ENCODE data around the gene HLA-A.

Gene HLA-A

GRCh38 chr6:29965563-29965872 lies 23.2 kb downstream of the HLA-A start:
- ChIA-PET CTCF (no interaction called here), POLR2A (interaction anchor here (1.8 kb wide), 1 partner anchor 10 kb away, joined by 7 read pairs; no protein-coding TSS in a partner anchor)
- no peak for DNase-seq (ENCODE audit: extremely low spot score)
- no peak for TF ChIP-seq FOXK2 (IDR thresholded peaks at IDR 0.05)
- no peak for TF ChIP-seq LEF1 (IDR thresholded peaks at IDR 0.05; ENCODE audit: borderline replicate concordance)
- TF ChIP-seq ARNT (IDR thresholded peaks at IDR 0.05): no peak
- TF ChIP-seq ELF4 (IDR thresholded peaks at IDR 0.05): no peak
- TF ChIP-seq, protein P1, sequence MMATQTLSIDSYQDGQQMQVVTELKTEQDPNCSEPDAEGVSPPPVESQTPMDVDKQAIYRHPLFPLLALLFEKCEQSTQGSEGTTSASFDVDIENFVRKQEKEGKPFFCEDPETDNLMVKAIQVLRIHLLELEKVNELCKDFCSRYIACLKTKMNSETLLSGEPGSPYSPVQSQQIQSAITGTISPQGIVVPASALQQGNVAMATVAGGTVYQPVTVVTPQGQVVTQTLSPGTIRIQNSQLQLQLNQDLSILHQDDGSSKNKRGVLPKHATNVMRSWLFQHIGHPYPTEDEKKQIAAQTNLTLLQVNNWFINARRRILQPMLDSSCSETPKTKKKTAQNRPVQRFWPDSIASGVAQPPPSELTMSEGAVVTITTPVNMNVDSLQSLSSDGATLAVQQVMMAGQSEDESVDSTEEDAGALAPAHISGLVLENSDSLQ (IDR thresholded peaks at IDR 0.05): no peak
- TF ChIP-seq HDGF (IDR thresholded peaks at IDR 0.05; ENCODE audit: borderline replicate concordance): no peak
- TF ChIP-seq FOXA1 (IDR thresholded peaks at IDR 0.05): no peak
- TF ChIP-seq FOXM1 (IDR thresholded peaks at IDR 0.05; ENCODE audit: borderline replicate concordance): no peak
- TF ChIP-seq SP1 (IDR thresholded peaks at IDR 0.05): no peak
- TF ChIP-seq TARDBP (IDR thresholded peaks at IDR 0.05): no peak
- TF ChIP-seq SUZ12 (IDR thresholded peaks at IDR 0.05): no peak
- TF ChIP-seq ZNF384 (IDR thresholded peaks at IDR 0.05): no peak
- TF ChIP-seq CTBP1 (IDR thresholded peaks at IDR 0.05; ENCODE audit: borderline replicate concordance): no peak
- no peak for TF ChIP-seq BHLHE40 (IDR thresholded peaks at IDR 0.05; ENCODE audit: borderline replicate concordance)
- TF ChIP-seq NFRKB (IDR thresholded peaks at IDR 0.05): no peak
- TF ChIP-seq L3MBTL2 (conservative IDR thresholded peaks at IDR 0.05): no peak

GRCh38 chr6:29965873-29966601 lies 23.7 kb downstream of the HLA-A start:
- TF ChIP-seq NFRKB (IDR thresholded peaks at IDR 0.05): no peak
- TF ChIP-seq CTBP1 (IDR thresholded peaks at IDR 0.05; ENCODE audit: borderline replicate concordance): no peak
- TF ChIP-seq FOXA1 (IDR thresholded peaks at IDR 0.05): no peak
- no peak for TF ChIP-seq ARNT (IDR thresholded peaks at IDR 0.05)
- no peak for TF ChIP-seq SP1 (IDR thresholded peaks at IDR 0.05)
- TF ChIP-seq, protein P1 (IDR thresholded peaks at IDR 0.05): no peak
- no peak for TF ChIP-seq BHLHE40 (IDR thresholded peaks at IDR 0.05; ENCODE audit: borderline replicate concordance)
- TF ChIP-seq L3MBTL2 (conservative IDR thresholded peaks at IDR 0.05): no peak
- TF ChIP-seq FOXM1 (IDR thresholded peaks at IDR 0.05; ENCODE audit: borderline replicate concordance): no peak
- no peak for TF ChIP-seq LEF1 (IDR thresholded peaks at IDR 0.05; ENCODE audit: borderline replicate concordance)
- no peak for TF ChIP-seq FOXK2 (IDR thresholded peaks at IDR 0.05)

GRCh38 chr6:29967379-29968010 lies 25.2 kb downstream of the HLA-A start:
- CTCF ChIA-PET: interaction anchor here (0.6 to 1.3 kb wide), 3 partner anchors 8 to 120 kb away, joined by 3 read pairs; no protein-coding TSS in a partner anchor
- POLR2A ChIA-PET: interaction anchor here (1.0 kb wide), 1 partner anchor 94 kb away, joined by 3 read pairs; the partner anchor contains the start of gene POLR1H
- TF ChIP-seq FOXM1 (IDR thresholded peaks at IDR 0.05; ENCODE audit: borderline replicate concordance) (no peak), NFRKB (IDR thresholded peaks at IDR 0.05) (no peak), LEF1 (IDR thresholded peaks at IDR 0.05; ENCODE audit: borderline replicate concordance) (no peak), BHLHE40 (IDR thresholded peaks at IDR 0.05; ENCODE audit: borderline replicate concordance) (no peak), L3MBTL2 (conservative IDR thresholded peaks at IDR 0.05) (no peak), ARNT (IDR thresholded peaks at IDR 0.05) (no peak), HDGF (IDR thresholded peaks at IDR 0.05; ENCODE audit: borderline replicate concordance) (no peak), SUZ12 (IDR thresholded peaks at IDR 0.05) (no peak), ELF4 (IDR thresholded peaks at IDR 0.05) (no peak), SP1 (IDR thresholded peaks at IDR 0.05) (no peak), CTBP1 (IDR thresholded peaks at IDR 0.05; ENCODE audit: borderline replicate concordance) (no peak), FOXK2 (IDR thresholded peaks at IDR 0.05) (no peak), ZNF384 (IDR thresholded peaks at IDR 0.05) (no peak), FOXA1 (IDR thresholded peaks at IDR 0.05) (no peak), TARDBP (IDR thresholded peaks at IDR 0.05) (no peak)
- TF ChIP-seq, protein P1 (IDR thresholded peaks at IDR 0.05): no peak
- DNase-seq (ENCODE audit: extremely low spot score): no peak

More at GRCh38 chr6:29965873-29966601, 23.7 kb downstream of the HLA-A start:
- CTCF ChIA-PET: no interaction called here
- DNase-seq (ENCODE audit: extremely low spot score): no peak
- POLR2A ChIA-PET: interaction anchor here (1.8 kb wide), 1 partner anchor 10 kb away, joined by 7 read pairs; no protein-coding TSS in a partner anchor

- CTCF ChIA-PET: interaction anchor here (0.6 to 1.3 kb wide), 2 partner anchors 8 to 18 kb away, joined by 3 read pairs; no protein-coding TSS in a partner anchor
- no peak for DNase-seq (ENCODE audit: extremely low spot score)
- TF ChIP-seq ELF4 (IDR thresholded peaks at IDR 0.05): no peak
- POLR2A ChIA-PET: no interaction called here
These were observed 25.8 kb downstream of the HLA-A start for GRCh38 chr6:29968130-29968529.

DNA sequence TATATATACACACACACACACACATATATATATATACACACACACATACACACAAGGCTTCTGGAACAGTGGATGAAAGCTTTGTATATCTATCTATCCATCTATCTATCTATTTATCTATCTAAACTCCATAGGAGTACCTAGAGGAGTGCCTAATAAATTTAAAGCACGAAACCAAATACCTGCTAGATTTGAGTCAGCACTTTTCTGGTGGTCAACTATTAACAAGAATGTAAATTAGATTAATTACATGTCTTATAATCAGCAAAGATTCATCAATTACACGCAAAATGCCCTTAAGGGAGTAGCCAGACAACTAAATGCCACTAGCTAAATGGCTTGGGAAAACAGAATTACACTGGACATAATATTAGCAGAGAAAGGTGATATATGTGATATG lies 26.6 kb downstream of the HLA-A start:
- TF ChIP-seq TARDBP (IDR thresholded peaks at IDR 0.05): no peak
- TF ChIP-seq BHLHE40 (IDR thresholded peaks at IDR 0.05; ENCODE audit: borderline replicate concordance): no peak
- TF ChIP-seq SP1 (IDR thresholded peaks at IDR 0.05): no peak
- TF ChIP-seq FOXM1 (IDR thresholded peaks at IDR 0.05; ENCODE audit: borderline replicate concordance): no peak
- no peak for TF ChIP-seq SUZ12 (IDR thresholded peaks at IDR 0.05)
- no peak for TF ChIP-seq LEF1 (IDR thresholded peaks at IDR 0.05; ENCODE audit: borderline replicate concordance)
- TF ChIP-seq, protein P1 (IDR thresholded peaks at IDR 0.05): no peak
- TF ChIP-seq HDGF (IDR thresholded peaks at IDR 0.05; ENCODE audit: borderline replicate concordance): no peak
- no peak for TF ChIP-seq L3MBTL2 (conservative IDR thresholded peaks at IDR 0.05)
- ChIA-PET CTCF (no interaction called here), POLR2A (no interaction called here)
- no peak for DNase-seq (ENCODE audit: extremely low spot score)
